Activated CD4-positive, alpha-beta T cell treated with anti-CD3 and anti-CD28 coated beads, Interleukin-2, amount 10 ng/mL, durations not matched to agents 24 days and 14 days (primary cell): ENCODE data around the gene TMOD4. TPM values are rescaled to one million over a fixed set of nuclear protein-coding genes. Genes with fewer than 3 reads are reported as not detected.
A peak's percentile ranks its signal among the peaks of the same experiment; 100 is the strongest.
"Not testable (repeated sequence)": the region's sequence is repeated elsewhere in the genome, so short reads cannot be mapped to it uniquely, and the experiment has no call there.

Experiments
- DNase-seq: peaks from one replicate; pipeline ENCODE4 v3.0.0; 2022
- H3K27ac Mint-ChIP-seq: one replicate; pipeline ENCODE4 v1.8.0; 2022; ENCODE audit warnings: mild to moderate bottlenecking, mixed read lengths
- H3K27me3 Mint-ChIP-seq: one replicate; pipeline ENCODE4 v1.8.0; 2022; ENCODE audit warnings: mixed read lengths
- H3K36me3 Mint-ChIP-seq: one replicate; pipeline ENCODE4 v1.8.0; 2022; ENCODE audit warnings: low read depth, mild to moderate bottlenecking, mixed read lengths
- H3K4me1 Mint-ChIP-seq: one replicate; pipeline ENCODE4 v1.8.0; 2021; ENCODE audit warnings: mixed read lengths
- H3K4me3 Mint-ChIP-seq: one replicate; pipeline ENCODE4 v1.8.0; 2022; ENCODE audit warnings: mild to moderate bottlenecking, moderate library complexity, mixed read lengths
- H3K9me3 Mint-ChIP-seq: one replicate; pipeline ENCODE4 v1.8.0; 2021; ENCODE audit warnings: mixed read lengths
- intact Hi-C: fragments of 100-400 bp; cut with micrococcal nuclease; formaldehyde crosslinking; loops from one replicate; pipeline ENCODE4 v1.15.1; 2023
- total RNA-seq: library from RNA; stranded (reverse); gene quantifications from 2 replicates; pipeline ENCODE4 v1.2.3, GENCODE V29; 2022

TMOD4 gene
- 1.3 and 1.8 TPM in 2 replicates for total RNA-seq

DNA sequence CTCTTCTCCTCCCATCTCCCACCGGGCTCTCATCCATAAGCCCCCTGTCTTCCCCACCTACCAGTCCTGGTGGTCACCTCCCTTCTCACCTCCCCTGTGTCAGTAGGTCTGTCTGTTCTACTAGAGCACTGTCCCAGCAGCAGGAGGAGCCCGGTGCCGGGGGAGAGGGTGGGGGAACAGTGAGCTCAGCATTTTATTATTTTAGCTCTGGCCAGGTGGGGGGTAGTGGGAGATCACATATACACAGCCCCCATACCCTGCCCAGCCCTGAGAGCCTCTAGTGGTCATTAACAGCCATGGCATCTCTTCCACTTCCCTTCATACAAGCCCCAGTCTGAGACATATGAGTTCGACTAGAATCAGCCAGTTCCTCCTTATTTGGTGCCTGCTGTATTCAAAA, at the start of gene TMOD4:
Gene TMOD4, minus strand, starts transcription at position 119 of the 400 bp plus-strand sequence. CDS start 1,106 bp downstream, outside the sequence.
- Mint-ChIP-seq H3K27ac (peak within 1 kb of the TSS; percentile 38), H3K9me3 (no peaks in the 10 kb centered on the region), H3K27me3 (no peaks in the 10 kb centered on the region), H3K4me3 (no peak within 1 kb of the TSS), H3K4me1 (peaks cover 1% of the 10 kb centered on the region), H3K36me3 (peaks cover 55% of the 10 kb centered on the region)
- no peak for DNase-seq
- intact Hi-C loops = no loop called here

DNA sequence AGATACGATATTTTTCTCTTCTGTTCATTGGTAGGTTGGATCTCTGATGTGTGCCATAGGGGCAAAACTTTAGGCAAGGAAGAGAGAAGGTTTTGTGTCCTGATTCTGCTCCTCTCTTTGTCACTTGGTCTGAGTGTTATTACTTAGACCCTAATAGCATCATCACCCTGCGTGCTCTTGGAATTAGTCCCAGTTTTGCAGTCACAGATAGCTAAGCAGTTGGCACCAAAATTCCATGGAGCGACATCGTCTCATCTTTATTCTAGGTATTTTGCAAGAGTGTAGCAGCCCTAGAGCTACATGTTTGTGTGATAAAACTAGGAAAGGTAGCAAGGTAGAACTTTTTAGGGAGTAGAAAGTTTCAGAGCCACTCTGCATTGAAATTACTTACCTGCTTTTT, 46.3 kb upstream of the TMOD4 start:
- H3K4me3 Mint-ChIP-seq = no peak overlapping the region
- no peak overlapping the region for H3K27ac Mint-ChIP-seq
- intact Hi-C loops = no loop called here
- H3K27me3 Mint-ChIP-seq = no peaks in the 10 kb centered on the region
- no peak for DNase-seq
- peaks cover 25% of the 10 kb centered on the region for H3K36me3 Mint-ChIP-seq
- peaks cover 7% of the 10 kb centered on the region for H3K4me1 Mint-ChIP-seq
- no peaks in the 10 kb centered on the region for H3K9me3 Mint-ChIP-seq

DNA sequence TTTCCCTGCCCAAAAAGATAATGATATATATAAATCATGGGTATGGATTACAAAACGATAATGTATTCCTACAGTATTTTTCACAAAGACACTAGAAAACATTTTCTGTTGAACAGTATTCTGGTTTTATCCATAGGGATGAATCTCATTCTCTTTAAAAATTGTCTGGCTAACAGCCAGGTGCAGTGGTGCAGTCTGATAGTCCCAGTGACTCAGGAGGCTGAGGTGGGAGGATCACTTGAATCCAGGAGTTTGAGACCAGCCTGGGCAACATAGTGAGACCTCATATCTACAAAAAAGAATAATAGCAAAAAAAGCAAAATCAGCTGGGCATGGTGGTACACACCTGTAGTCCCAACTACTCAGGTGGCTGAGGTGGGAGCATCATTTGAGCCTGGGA, 45.8 kb upstream of the TMOD4 start:
- no peak overlapping the region for H3K27ac Mint-ChIP-seq
- intact Hi-C loops = no loop called here
- DNase-seq = no peak
- no peaks in the 10 kb centered on the region for H3K9me3 Mint-ChIP-seq
- H3K4me1 Mint-ChIP-seq = peaks cover 7% of the 10 kb centered on the region
- peaks cover 22% of the 10 kb centered on the region for H3K36me3 Mint-ChIP-seq
- H3K4me3 Mint-ChIP-seq = no peak overlapping the region
- no peaks in the 10 kb centered on the region for H3K27me3 Mint-ChIP-seq

DNA sequence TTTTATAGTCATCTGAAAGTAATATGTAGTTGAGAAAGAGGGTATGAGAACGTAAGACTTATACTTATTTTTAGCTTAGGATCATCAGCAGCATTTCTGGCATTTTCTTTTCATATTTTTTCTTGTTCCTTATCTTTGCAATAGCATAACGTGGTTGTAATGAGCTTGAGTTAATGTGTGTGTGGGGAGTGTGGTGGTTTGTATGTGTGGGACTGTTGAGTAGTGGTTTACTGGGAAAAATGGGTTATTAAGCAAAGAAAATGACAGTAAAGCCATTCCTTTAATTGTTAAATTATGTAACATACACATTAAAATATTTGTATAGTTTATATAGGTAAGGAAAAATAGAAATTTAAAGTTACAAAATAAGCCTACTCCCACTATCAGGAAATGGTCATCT, 37.8 kb upstream of the TMOD4 start:
- H3K4me3 Mint-ChIP-seq = no peak overlapping the region
- H3K4me1 Mint-ChIP-seq = peaks cover 35% of the 10 kb centered on the region
- no peaks in the 10 kb centered on the region for H3K27me3 Mint-ChIP-seq
- no peak for DNase-seq
- intact Hi-C loops = loop anchor here (2.0 kb wide), 1 partner anchor 15 kb away; the partner anchor contains the start of gene PIP5K1A
- H3K36me3 Mint-ChIP-seq = peaks cover 37% of the 10 kb centered on the region
- H3K9me3 Mint-ChIP-seq = no peaks in the 10 kb centered on the region
- no peak overlapping the region for H3K27ac Mint-ChIP-seq

DNA sequence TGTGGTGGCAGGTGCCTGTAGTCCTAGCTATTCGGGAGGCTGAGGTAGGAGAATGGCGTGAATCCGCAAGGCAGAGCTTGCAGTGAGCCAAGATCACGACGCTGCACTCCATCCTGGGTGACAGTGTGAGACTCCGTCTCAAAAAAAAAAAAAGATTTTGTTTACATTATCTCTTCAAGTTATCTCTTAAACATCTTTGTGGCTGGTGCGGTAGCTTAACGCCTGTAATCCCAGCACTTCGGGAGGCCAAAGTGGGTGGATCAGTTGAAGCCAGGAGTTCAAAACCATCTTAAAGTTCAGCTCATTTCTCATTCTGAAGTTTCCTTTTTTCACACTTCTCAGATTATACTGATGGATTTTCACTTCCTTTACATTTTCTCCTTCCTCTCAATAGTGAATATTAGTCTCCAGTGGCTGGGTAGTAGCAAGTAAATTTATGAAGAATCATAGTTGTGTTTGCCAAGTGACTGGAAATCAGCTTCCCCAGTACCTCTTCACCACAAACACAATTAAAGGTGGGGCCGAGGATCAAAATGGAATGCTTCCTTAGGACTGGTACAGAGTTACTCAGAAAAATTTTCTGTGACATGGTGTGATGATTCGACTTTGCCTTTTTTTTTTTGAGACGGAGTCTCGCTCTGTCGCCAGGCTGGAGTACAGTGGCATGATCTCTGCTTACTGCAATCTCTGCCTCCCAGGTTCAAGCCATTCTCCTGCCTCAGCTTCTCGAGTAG, 36.4 kb upstream of the TMOD4 start:
- no peaks in the 10 kb centered on the region for H3K9me3 Mint-ChIP-seq
- peaks cover 33% of the 10 kb centered on the region for H3K4me1 Mint-ChIP-seq
- DNase-seq = peak; percentile 71
- H3K27me3 Mint-ChIP-seq = no peaks in the 10 kb centered on the region
- intact Hi-C loops = loop anchor here (2.0 kb wide), 1 partner anchor 13 kb away; the partner anchor contains the start of gene PIP5K1A
- peak overlapping the region; percentile 71 for H3K4me3 Mint-ChIP-seq
- peaks cover 42% of the 10 kb centered on the region for H3K36me3 Mint-ChIP-seq
- H3K27ac Mint-ChIP-seq = peak overlapping the region; percentile 89

DNA sequence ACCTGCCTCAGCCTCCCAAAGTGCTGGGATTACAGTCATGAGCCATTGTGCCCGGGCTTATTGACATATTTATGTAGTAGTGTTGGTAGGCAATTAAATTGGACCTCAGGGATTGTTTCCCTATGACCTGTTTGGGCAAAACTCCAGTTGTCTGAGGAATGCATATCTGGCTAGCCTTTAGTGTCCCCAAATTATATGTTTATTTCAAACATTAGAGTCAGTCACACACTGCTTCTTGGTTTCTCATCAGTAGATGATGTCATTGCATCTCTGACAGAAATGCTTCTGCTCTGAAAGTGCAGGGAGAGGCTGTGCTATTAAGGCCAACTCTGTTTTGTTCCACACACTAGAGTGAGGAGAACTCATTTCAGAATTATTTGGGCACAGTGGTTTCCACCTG, 35.0 kb upstream of the TMOD4 start:
- Mint-ChIP-seq H3K4me3 (peak overlapping the region; percentile 71), H3K27me3 (no peaks in the 10 kb centered on the region), H3K36me3 (peaks cover 50% of the 10 kb centered on the region), H3K27ac (peak overlapping the region; percentile 89), H3K4me1 (peaks cover 32% of the 10 kb centered on the region), H3K9me3 (no peaks in the 10 kb centered on the region)
- intact Hi-C loops = no loop called here
- DNase-seq = no peak

DNA sequence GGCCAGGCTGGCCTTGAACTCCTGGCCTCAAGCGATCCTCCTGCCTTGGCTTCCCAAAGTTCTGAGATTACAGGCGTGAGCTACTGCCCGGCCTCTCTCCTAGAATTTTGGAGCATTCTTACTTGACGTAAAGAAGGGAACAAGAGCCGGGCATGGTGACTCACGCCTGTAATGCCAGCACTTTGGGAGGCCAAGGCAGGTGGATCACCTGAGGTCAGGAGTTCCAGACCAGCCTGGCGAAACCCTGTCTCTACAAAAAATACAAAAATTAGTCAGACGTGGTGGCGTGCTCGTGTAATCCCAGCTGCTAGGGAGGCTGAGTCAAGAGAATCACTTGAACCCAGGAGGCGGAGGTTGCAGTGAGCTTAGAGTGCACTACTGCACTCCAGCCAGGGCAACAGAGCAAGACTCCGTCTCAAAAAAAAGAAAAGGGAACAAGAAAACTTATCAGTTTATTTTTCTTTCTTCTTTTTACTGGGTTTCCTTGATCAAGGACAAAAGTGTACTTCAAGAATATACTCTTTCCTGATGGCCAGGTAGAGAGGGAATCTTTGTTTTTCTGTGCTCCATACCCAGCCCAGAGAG, 29.7 kb upstream of the TMOD4 start:
- Mint-ChIP-seq H3K4me1 (peaks cover 24% of the 10 kb centered on the region), H3K36me3 (peaks cover 51% of the 10 kb centered on the region)
- H3K9me3 Mint-ChIP-seq, DNase-seq, H3K4me3 Mint-ChIP-seq, H3K27ac Mint-ChIP-seq, H3K27me3 Mint-ChIP-seq, intact Hi-C loops: not testable (repeated sequence)

DNA sequence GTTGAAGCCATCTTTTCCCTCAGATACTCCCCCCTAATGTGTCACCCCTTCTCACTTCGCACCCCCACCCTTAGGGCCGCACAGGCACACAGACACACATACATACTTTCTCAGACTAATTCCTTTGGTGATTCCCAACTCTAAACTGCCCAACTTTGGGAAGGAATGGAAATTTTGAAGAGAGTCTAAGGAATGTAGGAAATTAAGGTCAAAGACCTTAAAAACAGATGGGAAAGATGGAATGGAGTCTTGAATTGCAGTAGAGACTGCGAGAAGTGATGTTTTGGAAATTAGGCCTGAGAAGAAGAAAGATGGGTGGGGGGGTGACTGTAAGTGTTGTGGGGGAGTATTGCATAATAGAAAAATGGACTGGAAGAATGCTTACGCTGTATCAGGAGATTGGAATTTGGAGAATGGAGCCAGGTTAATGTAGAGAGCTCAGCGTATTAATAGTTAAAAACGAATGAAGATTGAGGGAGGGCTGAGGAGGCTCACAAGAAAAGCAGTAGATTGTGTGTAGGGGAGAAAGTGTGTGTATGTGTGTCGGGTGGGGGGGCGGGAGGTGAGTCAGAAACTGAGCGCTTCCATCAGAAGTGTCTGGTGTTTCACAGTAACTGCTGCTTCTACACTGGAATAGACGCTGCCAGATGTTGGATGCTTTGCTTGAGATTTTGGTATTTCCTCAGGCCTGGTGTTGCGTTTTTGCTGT, 24.2 kb upstream of the TMOD4 start:
- peak overlapping the region; percentile 97 for H3K27ac Mint-ChIP-seq
- H3K9me3 Mint-ChIP-seq = no peaks in the 10 kb centered on the region
- H3K4me1 Mint-ChIP-seq = peaks cover 40% of the 10 kb centered on the region
- peaks cover 37% of the 10 kb centered on the region for H3K36me3 Mint-ChIP-seq
- H3K4me3 Mint-ChIP-seq = peak overlapping the region; percentile 94
- H3K27me3 Mint-ChIP-seq = peaks cover 2% of the 10 kb centered on the region
- intact Hi-C loops = loop anchor here (1.0 to 5.0 kb wide), 5 partner anchors 13 to 127 kb away; partner anchors contain the start of genes PI4KB, SCNM1 and TNFAIP8L2
- DNase-seq = peak; percentile 65

DNA sequence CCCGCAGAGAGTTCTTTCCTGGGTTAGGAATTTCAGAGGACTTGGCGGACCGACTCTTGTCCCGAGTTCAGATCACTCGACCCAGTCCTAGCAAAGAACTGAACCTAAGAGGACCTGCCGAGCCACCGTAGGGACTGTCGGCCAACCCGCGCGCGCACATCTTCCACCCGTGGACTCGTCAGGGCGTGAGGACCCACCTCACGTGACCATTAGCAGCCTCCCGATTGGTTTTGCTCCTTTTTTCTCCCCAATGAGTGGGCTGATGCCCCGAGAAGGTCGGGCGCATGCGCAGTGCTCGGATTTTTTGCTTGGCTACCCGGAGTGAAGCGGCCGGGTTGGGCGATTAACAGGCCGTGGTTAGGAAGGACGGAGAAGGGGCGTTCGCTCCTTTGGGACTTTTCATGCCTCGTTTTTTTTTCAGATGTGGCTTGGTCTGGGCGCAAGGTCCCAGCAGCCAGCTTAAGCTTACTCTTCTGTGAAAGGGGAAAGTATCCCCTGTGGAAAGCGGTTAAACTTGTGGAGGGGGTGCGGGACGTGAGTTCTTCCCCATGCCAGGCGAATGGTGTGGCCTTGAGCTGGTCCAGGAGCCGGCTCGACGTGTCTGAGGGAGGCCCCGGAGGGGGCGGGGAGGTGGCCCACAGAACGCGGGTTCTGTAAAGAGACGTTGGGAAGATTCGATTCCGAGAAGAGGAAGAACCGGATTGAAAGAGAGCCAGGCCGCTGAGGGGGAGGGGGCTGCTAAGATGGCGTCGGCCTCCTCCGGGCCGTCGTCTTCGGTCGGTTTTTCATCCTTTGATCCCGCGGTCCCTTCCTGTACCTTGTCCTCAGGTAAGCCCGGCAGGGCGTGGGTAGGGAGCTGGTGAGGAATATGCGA, 22.7 kb upstream of the TMOD4 start, which contains the start of gene PIP5K1A:
Gene PIP5K1A, plus strand, starts transcription at position 299 of the 874 bp plus-strand sequence. Its CDS starts 445 bp downstream, at position 744.
- Mint-ChIP-seq H3K9me3 (no peaks in the 10 kb centered on the region), H3K27me3 (peaks cover 5% of the 10 kb centered on the region), H3K36me3 (peaks cover 31% of the 10 kb centered on the region), H3K4me3 (peak within 1 kb of the TSS; percentile 94), H3K4me1 (peaks cover 35% of the 10 kb centered on the region), H3K27ac (peak within 1 kb of the TSS; percentile 97)
- intact Hi-C loops = loop anchor here (1.0 to 5.0 kb wide), 5 partner anchors 8 to 129 kb away; partner anchors contain the start of genes PI4KB, PSMD4, TNFAIP8L2 and VPS72
- peak; percentile 99 for DNase-seq

DNA sequence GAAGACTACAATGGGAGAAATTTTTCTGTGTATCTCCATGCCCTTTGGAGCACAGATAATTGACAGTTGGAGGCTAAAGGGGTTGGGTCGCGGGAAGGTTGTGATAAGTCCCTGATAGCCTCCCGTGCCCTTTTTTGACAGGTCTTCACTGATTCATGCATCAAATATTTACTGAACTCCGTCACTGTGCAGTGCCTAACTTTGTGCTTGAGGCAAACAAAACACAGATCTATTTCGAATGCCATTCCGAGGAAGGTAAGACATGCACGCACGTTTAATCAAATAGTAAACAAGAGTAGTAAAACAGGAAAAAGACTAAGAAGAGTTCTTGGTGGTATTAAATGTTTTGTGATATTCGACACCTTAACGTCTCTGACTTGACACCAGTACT, 22.1 kb upstream of the TMOD4 start:
- no peaks in the 10 kb centered on the region for H3K9me3 Mint-ChIP-seq
- peak overlapping the region; percentile 94 for H3K4me3 Mint-ChIP-seq
- peaks cover 35% of the 10 kb centered on the region for H3K4me1 Mint-ChIP-seq
- H3K36me3 Mint-ChIP-seq = peaks cover 29% of the 10 kb centered on the region
- H3K27me3 Mint-ChIP-seq = peaks cover 5% of the 10 kb centered on the region
- DNase-seq = no peak
- peak overlapping the region; percentile 97 for H3K27ac Mint-ChIP-seq
- intact Hi-C loops = loop anchor here (1.0 to 5.0 kb wide), 6 partner anchors 8 to 149 kb away; partner anchors contain the start of genes PI4KB, PSMD4, RFX5 and TNFAIP8L2

DNA sequence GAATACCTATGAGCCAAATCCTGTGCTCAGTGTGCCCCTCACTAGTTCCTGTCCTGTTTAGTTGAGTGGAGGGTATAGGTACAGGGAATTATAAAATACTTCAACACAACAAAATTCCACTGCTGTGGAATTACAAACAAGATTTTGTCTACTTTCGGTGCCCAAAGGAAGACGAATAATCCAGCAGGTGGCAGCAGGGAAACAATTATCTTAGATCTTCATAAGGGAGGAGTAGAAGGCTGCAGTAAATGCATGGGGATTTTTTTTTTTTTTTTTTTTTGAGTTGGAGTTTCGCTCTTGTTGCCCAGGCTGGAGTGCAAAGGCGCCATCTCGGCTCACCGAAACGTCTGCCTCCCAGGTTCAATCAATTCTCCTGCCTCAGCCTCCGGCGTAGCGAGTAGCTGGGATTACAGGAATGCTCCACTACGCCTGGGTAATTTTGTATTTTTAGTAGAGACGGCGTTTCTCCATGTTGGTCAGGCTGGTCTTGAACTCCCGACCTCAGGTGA, 20.6 kb upstream of the TMOD4 start:
- Mint-ChIP-seq H3K4me1 (peaks cover 28% of the 10 kb centered on the region), H3K27me3 (peaks cover 6% of the 10 kb centered on the region), H3K9me3 (no peaks in the 10 kb centered on the region), H3K27ac (peak overlapping the region; percentile 45), H3K4me3 (peak overlapping the region; percentile 67), H3K36me3 (peaks cover 21% of the 10 kb centered on the region)
- intact Hi-C loops = loop anchor here (2.0 to 5.0 kb wide), 2 partner anchors 131 to 150 kb away; partner anchors contain the start of genes PI4KB and RFX5
- DNase-seq = peak; percentile 89

DNA sequence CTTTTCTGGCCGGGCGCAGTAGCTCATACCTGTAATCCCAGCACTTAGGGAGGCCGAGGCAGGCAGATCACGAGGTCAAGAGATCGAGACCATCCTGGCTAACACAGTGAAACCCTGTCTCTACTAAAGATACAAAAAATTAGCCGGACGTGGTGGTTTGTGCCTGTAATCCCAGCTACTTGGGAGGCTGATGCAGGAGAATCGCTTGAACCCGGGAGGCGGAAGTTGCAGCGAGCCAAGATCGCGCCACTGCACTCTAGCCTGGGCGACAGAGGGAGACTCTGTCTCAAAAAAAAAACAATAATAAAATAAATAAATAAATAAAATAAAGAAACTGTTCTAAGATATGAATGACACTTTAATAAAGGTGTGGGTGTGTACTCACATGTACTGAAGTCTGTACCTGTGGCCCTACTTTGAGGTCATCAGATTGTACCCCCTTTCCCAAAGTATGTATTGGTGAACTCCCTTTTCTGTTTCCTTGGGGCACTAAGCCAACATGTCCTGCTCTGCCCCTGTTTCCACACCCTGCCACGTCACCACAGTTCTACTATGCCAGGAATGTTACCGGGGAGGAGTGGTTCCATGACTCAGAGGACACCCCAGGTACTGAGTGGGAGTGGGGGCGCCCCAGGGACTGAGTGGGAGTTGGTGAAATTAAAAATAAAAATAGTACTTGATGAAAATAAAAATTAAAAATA, 19.3 kb upstream of the TMOD4 start:
- not testable (repeated sequence) for H3K27me3 Mint-ChIP-seq, H3K9me3 Mint-ChIP-seq, H3K4me3 Mint-ChIP-seq, DNase-seq
- Mint-ChIP-seq H3K4me1 (peaks cover 29% of the 10 kb centered on the region), H3K36me3 (peaks cover 16% of the 10 kb centered on the region), H3K27ac (peak overlapping the region; percentile 26)
- intact Hi-C loops = loop anchor here (5.0 kb wide), 1 partner anchor 132 kb away; the partner anchor contains the start of gene PI4KB
